ENCODE measurements around the gene FGD1. TPM values are rescaled to one million over a fixed set of nuclear protein-coding genes. Genes with fewer than 3 reads are reported as not detected.

The FGD1 gene
- total and polyA plus RNA-seq, 5 donors from 2014 or later, result 0.76 to 1.0 (median 0.85) TPM; not detected in 1

- Histone ChIP-seq H3K4me1 (ENCODE audit: control insufficient read depth, insufficient read depth, low read length, poor library complexity, severe bottlenecking) (no peaks in the 10 kb centered on the region), H3K27me3 (ENCODE audit: control insufficient read depth, insufficient read depth, low read length) (no peaks in the 10 kb centered on the region), H3K9me3 (ENCODE audit: control insufficient read depth in 2 of 2, low read length in 2 of 2) (no peaks in the 10 kb centered on the region), H3K27ac (ENCODE audit: insufficient read depth, low read length, poor library complexity, severe bottlenecking) (no peak overlapping the region), H3K36me3 (ENCODE audit: control insufficient read depth, insufficient read depth, low read length) (no peaks in the 10 kb centered on the region), H3K4me3 (ENCODE audit: low read depth, low read length) (no peak overlapping the region)
- no peak for DNase-seq
- Mint-ChIP-seq H3K4me3 (peak overlapping the region in 1 of 4 donors; percentile 38), H3K27ac (no peak overlapping the region), H3K36me3 (no peaks in the 10 kb centered on the region), H3K27me3 (no peaks in the 10 kb centered on the region), H3K4me1 (no peaks in the 10 kb centered on the region), H3K9me3 (peaks cover 0 to 1% (median 0%) of the 10 kb centered on the region in 7 donors)
- ATAC-seq (ENCODE audit: low read depth in 2 of 2), result no peak
These were observed 11.4 kb downstream of the FGD1 start for GRCh38 chrX:54484666-54485065.

GRCh38 chrX:54483946-54484345 lies 12.1 kb downstream of the FGD1 start:
- no peak for DNase-seq
- no peaks in the 10 kb centered on the region for H3K9me3 ChIP-seq (ENCODE audit: control insufficient read depth in 2 of 2, low read length in 2 of 2)
- H3K27ac Mint-ChIP-seq, result no peak overlapping the region
- H3K9me3 Mint-ChIP-seq, result peaks cover 0 to 1% (median 0%) of the 10 kb centered on the region in 7 donors
- no peaks in the 10 kb centered on the region for H3K4me1 Mint-ChIP-seq
- no peak overlapping the region for H3K27ac ChIP-seq (ENCODE audit: insufficient read depth, low read length, poor library complexity, severe bottlenecking)
- no peaks in the 10 kb centered on the region for H3K4me1 ChIP-seq (ENCODE audit: control insufficient read depth, insufficient read depth, low read length, poor library complexity, severe bottlenecking)
- H3K27me3 ChIP-seq (ENCODE audit: control insufficient read depth, insufficient read depth, low read length), result no peaks in the 10 kb centered on the region
- H3K4me3 Mint-ChIP-seq, result no peak overlapping the region
- no peaks in the 10 kb centered on the region for H3K36me3 ChIP-seq (ENCODE audit: control insufficient read depth, insufficient read depth, low read length)
- ATAC-seq (ENCODE audit: low read depth in 2 of 2), result no peak
- H3K4me3 ChIP-seq (ENCODE audit: low read depth, low read length), result no peak overlapping the region
- H3K27me3 Mint-ChIP-seq, result no peaks in the 10 kb centered on the region
- no peaks in the 10 kb centered on the region for H3K36me3 Mint-ChIP-seq

DNA sequence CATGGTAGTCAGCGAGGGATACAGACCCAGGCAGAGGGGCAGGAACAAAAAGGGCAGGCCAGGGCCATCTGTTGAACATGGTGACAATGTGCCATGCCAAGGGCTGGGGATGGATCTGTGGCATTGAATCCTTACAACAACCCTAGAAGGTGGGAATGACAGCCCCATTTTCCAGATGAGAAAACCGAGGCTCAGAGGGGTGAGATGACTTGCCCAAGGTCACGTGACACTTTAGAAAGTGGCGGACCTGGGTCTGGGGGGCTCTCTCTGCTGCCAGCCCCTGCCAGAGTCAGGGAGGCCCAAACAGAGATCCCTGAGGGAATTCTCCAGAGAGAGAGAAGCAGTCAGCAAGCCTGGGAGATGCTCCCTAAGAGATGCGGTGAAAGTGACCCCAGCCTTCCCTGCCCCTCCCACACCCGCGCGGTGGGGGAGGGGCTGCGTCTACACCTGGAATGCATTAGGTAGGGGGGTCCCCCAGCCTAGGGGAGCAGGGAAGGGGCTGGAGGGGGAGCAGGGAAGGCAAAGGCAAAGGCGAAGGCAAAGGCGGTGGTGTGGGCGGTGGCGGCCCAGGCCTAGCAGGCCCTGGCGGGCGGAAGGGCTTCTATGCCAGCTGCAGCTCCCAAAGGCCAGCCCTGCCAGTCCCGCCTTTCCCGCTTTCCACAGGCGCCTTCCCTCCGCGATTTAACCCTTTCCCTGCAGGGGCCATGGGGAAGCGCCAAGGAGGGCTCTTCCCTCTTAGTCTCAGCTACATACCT lies 13.0 kb downstream of the FGD1 start:
- Histone ChIP-seq H3K27me3 (ENCODE audit: control insufficient read depth, insufficient read depth, low read length) (no peaks in the 10 kb centered on the region), H3K4me1 (ENCODE audit: control insufficient read depth, insufficient read depth, low read length, poor library complexity, severe bottlenecking) (no peaks in the 10 kb centered on the region), H3K36me3 (ENCODE audit: control insufficient read depth, insufficient read depth, low read length) (no peaks in the 10 kb centered on the region), H3K4me3 (ENCODE audit: low read depth, low read length) (no peak overlapping the region), H3K9me3 (ENCODE audit: control insufficient read depth in 2 of 2, low read length in 2 of 2) (no peaks in the 10 kb centered on the region), H3K27ac (ENCODE audit: insufficient read depth, low read length, poor library complexity, severe bottlenecking) (no peak overlapping the region)
- H3K9me3 Mint-ChIP-seq, result peaks cover 0 to 1% (median 0%) of the 10 kb centered on the region in 7 donors
- H3K4me3 Mint-ChIP-seq, result no peak overlapping the region
- H3K4me1 Mint-ChIP-seq, result no peaks in the 10 kb centered on the region
- no peak overlapping the region for H3K27ac Mint-ChIP-seq
- ATAC-seq (ENCODE audit: low read depth in 2 of 2) (no peak), DNase-seq (no peak)
- no peaks in the 10 kb centered on the region for H3K27me3 Mint-ChIP-seq
- H3K36me3 Mint-ChIP-seq, result no peaks in the 10 kb centered on the region

GRCh38 chrX:54479136-54480111 lies 16.6 kb downstream of the FGD1 start:
- Histone ChIP-seq H3K27ac (ENCODE audit: insufficient read depth, low read length, poor library complexity, severe bottlenecking) (no peak overlapping the region), H3K36me3 (ENCODE audit: control insufficient read depth, insufficient read depth, low read length) (no peaks in the 10 kb centered on the region), H3K27me3 (ENCODE audit: control insufficient read depth, insufficient read depth, low read length) (no peaks in the 10 kb centered on the region), H3K4me3 (ENCODE audit: low read depth, low read length) (no peak overlapping the region), H3K9me3 (ENCODE audit: control insufficient read depth in 2 of 2, low read length in 2 of 2) (no peaks in the 10 kb centered on the region), H3K4me1 (ENCODE audit: control insufficient read depth, insufficient read depth, low read length, poor library complexity, severe bottlenecking) (no peaks in the 10 kb centered on the region)
- H3K4me3 Mint-ChIP-seq, result no peak overlapping the region
- DNase-seq (no peak), ATAC-seq (ENCODE audit: low read depth in 2 of 2) (no peak)
- no peaks in the 10 kb centered on the region for H3K27me3 Mint-ChIP-seq
- peaks cover 0 to 1% (median 0%) of the 10 kb centered on the region in 7 donors for H3K9me3 Mint-ChIP-seq
- no peak overlapping the region for H3K27ac Mint-ChIP-seq
- H3K36me3 Mint-ChIP-seq, result no peaks in the 10 kb centered on the region
- no peaks in the 10 kb centered on the region for H3K4me1 Mint-ChIP-seq

DNA sequence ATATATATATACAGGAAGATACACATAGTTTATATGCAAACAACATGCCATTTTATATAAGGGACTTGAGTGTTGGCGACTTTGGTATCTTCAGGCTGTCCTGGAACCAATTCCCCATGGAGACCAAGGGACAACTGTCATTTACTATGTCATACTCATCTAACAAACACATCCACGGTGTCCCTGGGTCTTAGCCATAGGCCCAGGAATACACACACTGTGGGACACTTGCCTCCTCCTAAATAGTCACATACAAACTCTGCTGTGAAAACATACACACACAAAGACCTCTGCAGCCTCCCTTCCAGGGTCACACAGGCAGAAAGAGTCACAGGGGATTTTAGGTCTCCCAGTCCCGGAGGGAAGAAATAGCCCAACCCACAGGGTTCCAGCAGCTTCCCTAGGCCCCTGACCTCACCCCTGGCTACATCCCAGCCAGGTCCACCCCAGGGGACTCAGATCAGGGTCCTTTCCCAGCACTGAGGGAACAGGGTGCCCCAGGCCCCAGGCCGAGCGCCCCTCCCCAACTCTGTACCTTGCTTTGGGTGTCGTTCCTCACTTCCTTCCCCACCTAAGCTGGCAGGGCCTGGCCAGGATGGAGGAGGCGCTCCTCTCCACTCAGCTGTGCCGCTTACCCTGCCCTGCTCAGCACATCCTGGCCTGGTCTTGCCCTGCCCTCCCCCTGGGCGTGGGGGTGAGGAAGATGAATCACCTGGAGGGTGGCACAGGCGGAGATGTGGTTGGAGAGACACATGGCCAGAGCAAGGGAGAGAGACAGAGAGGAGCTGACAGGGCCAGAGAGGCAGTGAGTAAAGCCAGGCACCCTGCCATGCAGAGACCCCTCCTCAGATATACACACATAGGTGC lies 21.8 kb downstream of the FGD1 start:
- Histone ChIP-seq H3K9me3 (ENCODE audit: control insufficient read depth in 2 of 2, low read length in 2 of 2) (no peaks in the 10 kb centered on the region), H3K27ac (ENCODE audit: insufficient read depth, low read length, poor library complexity, severe bottlenecking) (no peak overlapping the region), H3K4me1 (ENCODE audit: control insufficient read depth, insufficient read depth, low read length, poor library complexity, severe bottlenecking) (no peaks in the 10 kb centered on the region), H3K27me3 (ENCODE audit: control insufficient read depth, insufficient read depth, low read length) (no peaks in the 10 kb centered on the region), H3K36me3 (ENCODE audit: control insufficient read depth, insufficient read depth, low read length) (no peaks in the 10 kb centered on the region), H3K4me3 (ENCODE audit: low read depth, low read length) (no peak overlapping the region)
- no peak for ATAC-seq (ENCODE audit: low read depth in 2 of 2)
- Mint-ChIP-seq H3K27me3 (no peaks in the 10 kb centered on the region), H3K27ac (no peak overlapping the region), H3K36me3 (no peaks in the 10 kb centered on the region), H3K4me1 (no peaks in the 10 kb centered on the region), H3K9me3 (no peaks in the 10 kb centered on the region), H3K4me3 (no peak overlapping the region)
- no peak for DNase-seq

GRCh38 chrX:54470054-54470760 lies 25.8 kb downstream of the FGD1 start:
- DNase-seq (no peak), ATAC-seq (ENCODE audit: low read depth in 2 of 2) (no peak)
- H3K27ac ChIP-seq (ENCODE audit: insufficient read depth, low read length, poor library complexity, severe bottlenecking), result no peak overlapping the region
- Mint-ChIP-seq H3K4me3 (no peak overlapping the region), H3K4me1 (no peaks in the 10 kb centered on the region), H3K27me3 (no peaks in the 10 kb centered on the region), H3K36me3 (no peaks in the 10 kb centered on the region), H3K9me3 (no peaks in the 10 kb centered on the region), H3K27ac (no peak overlapping the region)
- H3K4me3 ChIP-seq (ENCODE audit: low read depth, low read length), result no peak overlapping the region
- no peaks in the 10 kb centered on the region for H3K4me1 ChIP-seq (ENCODE audit: control insufficient read depth, insufficient read depth, low read length, poor library complexity, severe bottlenecking)
- H3K27me3 ChIP-seq (ENCODE audit: control insufficient read depth, insufficient read depth, low read length), result no peaks in the 10 kb centered on the region
- H3K9me3 ChIP-seq (ENCODE audit: control insufficient read depth in 2 of 2, low read length in 2 of 2), result no peaks in the 10 kb centered on the region
- no peaks in the 10 kb centered on the region for H3K36me3 ChIP-seq (ENCODE audit: control insufficient read depth, insufficient read depth, low read length)

DNA sequence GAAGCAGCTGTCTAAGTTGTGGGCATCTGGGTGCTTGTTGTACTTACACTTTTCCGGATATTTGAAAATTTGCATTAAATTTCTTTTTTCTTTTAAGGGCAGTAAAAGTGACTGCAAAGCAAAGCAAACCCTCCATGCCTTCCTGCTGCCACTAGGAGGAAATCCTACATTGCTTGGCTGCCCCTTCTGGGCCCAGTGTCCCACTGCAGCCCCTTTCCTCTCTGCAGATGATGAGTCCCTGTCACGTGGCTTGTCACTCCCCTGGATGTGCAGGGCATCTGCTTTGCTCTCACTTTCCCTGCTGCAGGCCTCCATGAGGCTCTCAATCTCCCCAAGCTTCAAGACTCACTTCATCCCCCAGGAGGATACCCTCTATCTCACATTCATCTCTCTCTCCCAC lies 43.1 kb downstream of the FGD1 start:
- Mint-ChIP-seq H3K36me3 (peaks cover 3% of the 10 kb centered on the region), H3K4me1 (no peaks in the 10 kb centered on the region), H3K27ac (no peak overlapping the region), H3K9me3 (no peaks in the 10 kb centered on the region), H3K27me3 (no peaks in the 10 kb centered on the region), H3K4me3 (no peak overlapping the region)
- ATAC-seq (ENCODE audit: low read depth in 2 of 2) (no peak), DNase-seq (no peak)
- no peaks in the 10 kb centered on the region for H3K4me1 ChIP-seq (ENCODE audit: control insufficient read depth, insufficient read depth, low read length, poor library complexity, severe bottlenecking)
- no peak overlapping the region for H3K27ac ChIP-seq (ENCODE audit: insufficient read depth, low read length, poor library complexity, severe bottlenecking)
- H3K36me3 ChIP-seq (ENCODE audit: control insufficient read depth, insufficient read depth, low read length), result no peaks in the 10 kb centered on the region
- no peaks in the 10 kb centered on the region for H3K27me3 ChIP-seq (ENCODE audit: control insufficient read depth, insufficient read depth, low read length)
- H3K4me3 ChIP-seq (ENCODE audit: low read depth, low read length), result no peak overlapping the region
- H3K9me3 ChIP-seq (ENCODE audit: control insufficient read depth in 2 of 2, low read length in 2 of 2), result no peaks in the 10 kb centered on the region
